Epidermal melanocyte (primary cell): ENCODE measurements around the gene GALNT11.
"Not testable (repeated sequence)": the region's sequence is repeated elsewhere in the genome, so short reads cannot be mapped to it uniquely, and the experiment has no call there.

Experiments used
- DNase-seq: peaks from one replicate; pipeline ENCODE4 v3.0.0; 2011; ENCODE audit warnings: low spot score; ENCODE audit not compliant: insufficient read length

Gene GALNT11

DNA sequence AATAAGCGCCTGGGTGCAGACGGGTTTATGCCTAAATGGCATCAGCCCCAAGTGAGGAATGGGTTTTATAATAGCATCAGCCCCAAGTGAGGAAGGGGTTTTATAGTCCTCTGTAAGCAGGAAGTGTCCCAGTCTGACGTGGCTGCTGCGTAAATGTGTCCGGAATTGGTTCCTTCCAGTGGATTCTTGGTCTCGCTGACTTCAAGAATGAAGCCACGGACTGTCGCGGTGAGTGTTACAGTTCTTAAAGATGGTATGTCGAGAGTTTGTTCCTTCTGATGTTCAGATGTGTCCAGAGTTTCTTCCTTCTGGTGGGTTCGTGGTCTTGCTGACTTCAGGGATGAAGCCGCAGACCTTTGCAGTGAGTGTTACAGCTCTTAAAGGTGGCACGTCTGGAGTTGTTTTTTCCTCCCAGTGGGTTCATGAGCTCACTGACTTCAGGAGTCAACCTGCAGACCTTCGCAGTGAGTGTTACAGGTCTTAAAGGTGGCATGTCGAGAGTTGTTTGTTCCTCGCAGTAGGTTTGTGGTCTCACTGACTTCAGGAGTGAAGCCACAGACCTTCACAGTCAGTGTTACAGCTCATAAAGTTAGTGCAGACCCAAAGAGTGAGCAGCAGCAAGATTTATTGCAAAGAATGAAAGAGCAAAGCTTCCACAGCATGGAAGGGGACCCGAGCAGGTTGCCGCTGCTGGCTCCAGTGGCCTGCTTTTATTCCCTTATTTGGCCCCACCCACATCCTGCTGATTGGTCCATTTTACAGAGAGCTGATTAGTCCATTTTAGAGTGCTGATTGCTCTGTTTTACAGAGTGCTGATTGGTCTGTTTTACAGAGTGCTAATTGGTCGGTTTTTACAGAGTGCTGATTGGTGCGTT lies 2.3 kb downstream of the GALNT11 start:
- not testable (repeated sequence) for DNase-seq

GRCh38 chr7:152030059-152030458 lies 4.6 kb downstream of the GALNT11 start:
- DNase-seq = not testable (repeated sequence)

- DNase-seq = not testable (repeated sequence)
Measured at GRCh38 chr7:152030639-152031038, 5.2 kb downstream of the GALNT11 start.

- no peak for DNase-seq
Measured at GRCh38 chr7:152035817-152036216, 10.3 kb downstream of the GALNT11 start.

- DNase-seq = not testable (repeated sequence)
Measured at GRCh38 chr7:152038410-152038809, 12.9 kb downstream of the GALNT11 start.

DNA sequence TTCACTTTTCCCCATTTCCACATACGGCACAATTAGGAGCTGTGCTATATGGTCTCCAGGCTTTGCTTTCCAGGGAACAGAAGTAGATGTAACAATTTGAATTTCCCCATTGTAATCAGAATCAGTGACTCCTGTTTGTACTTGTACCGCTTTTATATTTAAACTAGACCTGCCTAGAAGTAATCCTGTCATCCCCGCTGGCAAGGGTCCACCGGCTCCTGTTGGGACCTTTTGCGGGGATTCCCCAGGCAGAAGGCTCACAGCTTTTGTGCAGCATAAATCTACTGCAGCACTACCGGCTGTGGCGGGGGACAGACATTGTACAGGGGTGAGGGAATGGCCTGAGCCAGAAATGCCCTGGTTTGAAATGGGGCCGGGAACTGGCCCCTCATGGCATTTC lies 17.6 kb downstream of the GALNT11 start:
- not testable (repeated sequence) for DNase-seq

GRCh38 chr7:152044909-152045308 lies 19.4 kb downstream of the GALNT11 start:
- DNase-seq = not testable (repeated sequence)

GRCh38 chr7:152046531-152046930 lies 21.1 kb downstream of the GALNT11 start:
- DNase-seq = no peak

- DNase-seq = no peak
Measured at GRCh38 chr7:152048051-152048450, 22.6 kb downstream of the GALNT11 start.

- no peak for DNase-seq
Measured at GRCh38 chr7:152050547-152050971, 25.1 kb downstream of the GALNT11 start.

DNA sequence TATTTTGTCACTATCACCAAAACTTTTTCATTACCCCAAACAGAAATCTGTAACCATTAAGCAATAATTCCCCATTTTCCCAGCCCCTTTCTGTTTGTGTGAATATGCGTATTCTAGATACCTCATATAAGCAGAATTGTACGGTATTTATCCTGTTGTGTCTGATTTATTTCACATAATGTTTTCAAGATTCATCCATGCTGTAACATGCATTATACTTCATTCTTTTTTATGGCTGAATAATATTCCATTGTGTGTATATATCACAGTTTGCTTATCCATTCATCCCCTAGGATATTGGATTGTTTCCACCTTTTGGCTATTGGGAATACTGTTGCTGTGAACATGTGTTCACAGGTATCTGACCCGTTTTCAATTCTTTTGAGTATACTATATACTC lies 26.5 kb downstream of the GALNT11 start:
- no peak for DNase-seq

- DNase-seq = no peak
Measured at GRCh38 chr7:152052771-152053170, 27.3 kb downstream of the GALNT11 start.

DNA sequence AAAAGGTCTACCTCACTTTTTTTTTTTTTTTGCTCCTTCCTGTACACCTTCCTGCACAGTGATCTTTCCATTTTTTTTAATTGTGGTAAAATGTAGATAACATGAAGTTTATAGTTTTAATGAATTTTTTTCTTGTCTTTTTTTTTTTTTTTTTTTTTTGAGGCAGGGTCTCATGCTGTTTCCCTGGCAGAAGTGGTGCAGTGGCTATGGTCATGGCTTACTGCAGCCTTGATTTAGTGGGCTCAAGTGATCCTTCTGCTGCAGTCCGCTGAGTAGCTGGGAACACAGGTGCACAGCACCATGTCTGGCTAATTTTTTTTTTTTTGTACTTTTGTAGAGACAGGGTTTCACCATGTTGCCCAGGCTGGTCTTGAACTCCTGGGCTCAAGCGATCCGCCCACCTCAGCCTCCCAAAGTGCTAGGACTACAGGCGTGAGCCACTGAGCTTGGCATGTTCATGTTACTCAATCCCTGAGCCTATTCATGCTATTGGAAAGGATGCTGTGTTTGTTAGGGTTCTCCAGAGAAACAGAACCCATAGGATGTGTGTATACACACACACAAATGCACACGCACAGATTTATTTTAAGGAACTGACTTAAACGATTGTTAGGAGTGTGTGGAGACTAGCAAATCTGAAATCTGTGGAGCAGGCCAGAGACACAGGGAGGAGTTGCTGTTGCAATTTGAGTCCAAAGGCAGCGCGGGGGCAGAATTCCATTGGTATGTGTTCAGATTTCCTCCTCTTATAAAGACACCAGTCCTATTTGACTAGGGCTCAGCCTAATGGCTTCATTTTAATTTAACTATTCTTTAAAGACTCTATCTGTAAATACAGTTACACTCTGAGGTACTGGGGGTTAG lies 29.1 kb downstream of the GALNT11 start:
- no peak for DNase-seq

DNA sequence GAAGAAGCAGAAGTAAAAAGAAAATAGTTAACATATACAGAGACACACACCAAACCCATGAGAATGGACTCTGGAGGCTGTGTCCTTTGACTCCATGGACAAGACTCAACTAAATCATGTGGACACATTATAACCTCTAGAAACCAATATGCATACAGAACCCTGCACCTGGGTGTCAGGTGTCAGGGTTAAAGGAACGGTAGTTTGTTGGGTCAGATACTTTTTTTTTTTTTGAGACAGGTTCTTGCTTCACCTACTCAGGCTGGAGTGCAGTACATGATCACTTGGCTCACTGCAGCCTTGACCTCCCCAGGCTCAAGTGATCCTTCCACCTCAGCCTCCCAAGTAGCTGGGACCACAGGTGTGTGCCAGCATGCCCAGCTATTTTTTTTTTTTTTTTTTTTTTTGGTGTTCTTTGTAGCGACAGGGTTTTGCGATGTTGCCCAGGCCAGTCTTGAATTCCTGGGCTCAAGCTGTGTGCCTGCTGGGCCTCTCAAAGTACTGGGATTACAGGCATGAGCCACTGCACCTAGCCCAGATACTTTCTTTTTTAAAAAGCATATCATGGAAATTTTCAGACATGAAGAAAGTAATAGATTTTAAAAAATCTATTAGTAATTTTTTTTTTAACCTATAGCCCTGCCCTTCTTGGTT lies 31.3 kb downstream of the GALNT11 start:
- no peak for DNase-seq

DNA sequence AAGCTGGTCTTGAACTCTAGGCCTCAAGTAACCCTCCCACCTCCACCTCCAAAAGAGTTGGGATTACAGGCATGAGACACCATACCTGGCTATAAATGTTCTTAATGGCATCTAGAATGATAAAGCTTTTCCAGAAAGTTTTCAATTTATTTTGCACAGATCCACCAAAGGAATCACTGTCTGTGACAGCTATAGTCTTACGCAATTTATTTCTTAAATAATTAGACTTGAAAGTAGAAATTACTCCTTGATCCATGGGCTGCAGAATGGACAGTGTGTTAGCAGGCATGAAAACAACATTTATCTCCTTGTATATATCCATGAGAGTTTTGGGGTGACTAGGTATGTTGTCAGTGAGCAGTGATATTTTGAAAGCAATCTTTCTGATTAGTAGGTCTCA lies 33.8 kb downstream of the GALNT11 start:
- DNase-seq = no peak

DNA sequence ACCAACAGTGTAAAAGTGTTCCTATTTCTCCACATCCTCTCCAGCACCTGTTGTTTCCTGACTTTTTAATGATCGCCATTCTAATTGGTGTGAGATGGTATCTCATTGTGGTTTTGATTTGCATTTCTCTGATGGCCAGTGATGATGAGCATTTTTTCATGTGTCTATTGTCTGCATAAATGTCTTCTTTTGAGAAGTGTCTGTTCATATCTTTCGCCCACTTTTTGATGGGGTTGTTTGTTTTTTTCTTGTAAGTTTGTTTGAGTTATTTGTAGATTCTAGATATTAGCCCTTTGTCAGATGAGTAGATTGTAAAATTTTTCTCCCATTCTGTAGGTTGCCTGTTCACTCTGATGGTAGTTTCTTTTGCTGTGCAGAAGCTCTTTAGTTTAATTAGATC lies 35.6 kb downstream of the GALNT11 start:
- DNase-seq = not testable (repeated sequence)

- not testable (repeated sequence) for DNase-seq
Measured at GRCh38 chr7:152063192-152063591, 37.7 kb downstream of the GALNT11 start.

DNA sequence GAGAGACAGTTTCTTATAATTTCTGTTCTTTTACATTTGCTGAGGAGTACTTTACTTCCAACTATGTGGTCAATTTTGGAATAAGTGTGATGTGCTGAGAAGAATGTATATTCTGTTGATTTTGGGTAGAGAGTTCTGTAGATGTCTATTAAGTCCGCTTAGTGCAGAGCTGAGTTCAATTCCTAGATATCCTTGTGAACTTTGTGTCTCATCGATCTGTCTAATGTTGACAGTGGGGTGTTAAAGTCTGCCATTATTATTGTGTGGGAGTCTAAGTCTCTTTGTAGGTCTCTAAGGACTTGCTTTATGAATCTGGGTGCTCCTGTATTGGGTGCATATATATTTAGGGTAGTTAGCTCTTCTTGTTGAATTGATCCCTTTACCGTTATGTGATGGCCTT lies 38.3 kb downstream of the GALNT11 start:
- not testable (repeated sequence) for DNase-seq

DNA sequence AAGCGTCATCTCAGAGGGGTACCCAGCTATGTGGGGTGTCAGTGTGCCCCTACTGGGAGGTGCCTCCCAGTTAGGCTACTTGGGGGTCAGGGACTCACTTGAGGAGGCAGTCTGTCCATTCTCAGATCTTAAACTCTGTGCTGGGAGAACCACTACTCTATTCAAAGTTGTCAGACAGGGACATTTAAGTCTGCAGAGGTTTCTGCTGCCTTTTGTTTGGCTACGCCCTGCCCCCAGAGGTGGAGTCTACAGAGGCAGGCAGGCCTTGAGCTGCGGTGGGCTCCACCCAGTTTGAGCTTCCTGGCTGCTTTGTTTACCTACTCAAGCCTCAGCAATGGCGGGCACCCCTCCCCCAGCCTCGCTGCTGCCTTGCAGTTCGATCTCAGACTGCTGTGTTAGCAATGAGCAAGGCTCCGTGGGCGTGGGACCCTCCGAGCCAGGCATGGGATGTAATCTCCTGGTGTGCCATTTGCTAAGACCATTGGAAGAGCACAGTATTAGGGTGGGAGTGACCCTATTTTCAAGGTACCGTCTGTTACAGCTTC lies 40.4 kb downstream of the GALNT11 start:
- not testable (repeated sequence) for DNase-seq

- DNase-seq = no peak
Measured at GRCh38 chr7:152072421-152072820, 46.9 kb downstream of the GALNT11 start.

GRCh38 chr7:152073352-152073751 lies 47.9 kb downstream of the GALNT11 start:
- no peak for DNase-seq
